ENCODE data around the gene MEX3B.
A peak's percentile ranks its signal among the peaks of the same experiment; 100 is the strongest.

Gene MEX3B

GRCh38 chr15:82045179-82045891 lies 483 bp downstream of the MEX3B start:
- DNase-seq = peak; percentile 38
- no peaks in the 10 kb centered on the region; the same call in 1 of the 2 replicates for H3K36me3 ChIP-seq (replicated peaks; ENCODE audit: insufficient read depth, low read length)
- H3K27me3 ChIP-seq (replicated peaks; ENCODE audit: insufficient read depth, low read length) = peaks cover 10% of the 10 kb centered on the region
- TF ChIP-seq CTCF (IDR thresholded peaks at IDR 0.05; ENCODE audit: low read length) (no peak), EZH2phosphoT487 (IDR thresholded peaks at IDR 0.05; ENCODE audit: low read length) (no peak), EZH2 (optimal IDR thresholded peaks at IDR 0.05; ENCODE audit: low read depth, low read length) (no peak)
- peak overlapping the region; percentile 67; the same call in 1 of the 2 replicates for H3K27ac ChIP-seq (ENCODE audit: low read length)
- peaks cover 31% of the 10 kb centered on the region for H3K79me2 ChIP-seq (ENCODE audit: low read length)
- peaks cover 13% of the 10 kb centered on the region for H3K4me1 ChIP-seq (ENCODE audit: low read length)
- H3K4me2 ChIP-seq (ENCODE audit: low read depth, low read length) = peak overlapping the region; percentile 87
- peaks cover 23% of the 10 kb centered on the region for H3F3A ChIP-seq (ENCODE audit: insufficient read depth, low read length)
- no peaks in the 10 kb centered on the region for H4K20me1 ChIP-seq (ENCODE audit: insufficient read depth, low read length)
- H2AFZ ChIP-seq (ENCODE audit: low read length) = peak overlapping the region; percentile 91
- H3K9ac ChIP-seq (ENCODE audit: low read length) = peak overlapping the region; percentile 65
- H3K9me3 ChIP-seq (replicated peaks; ENCODE audit: insufficient read depth, low read length) = no peaks in the 10 kb centered on the region
- peak overlapping the region; percentile 93 for H3K4me3 ChIP-seq (ENCODE audit: low read length)
- no peaks in the 10 kb centered on the region for H3K9me2 ChIP-seq (replicated peaks; ENCODE audit: insufficient read depth, low read length)

GRCh38 chr15:82044373-82045178 lies 1.2 kb downstream of the MEX3B start:
- no peak for DNase-seq
- Histone ChIP-seq H3K27me3 (replicated peaks; ENCODE audit: insufficient read depth, low read length) (peaks cover 10% of the 10 kb centered on the region), H3K4me2 (ENCODE audit: low read depth, low read length) (peak overlapping the region; percentile 87), H3F3A (ENCODE audit: insufficient read depth, low read length) (peaks cover 30% of the 10 kb centered on the region), H3K36me3 (replicated peaks; ENCODE audit: insufficient read depth, low read length) (no peaks in the 10 kb centered on the region; the same call in 1 of the 2 replicates), H3K79me2 (ENCODE audit: low read length) (peaks cover 31% of the 10 kb centered on the region), H3K9ac (ENCODE audit: low read length) (peak overlapping the region; percentile 65; the same call in 1 of the 2 replicates), H3K27ac (ENCODE audit: low read length) (no peak overlapping the region), H3K9me3 (replicated peaks; ENCODE audit: insufficient read depth, low read length) (no peaks in the 10 kb centered on the region), H3K9me2 (replicated peaks; ENCODE audit: insufficient read depth, low read length) (no peaks in the 10 kb centered on the region), H3K4me3 (ENCODE audit: low read length) (peak overlapping the region; percentile 93), H4K20me1 (ENCODE audit: insufficient read depth, low read length) (no peaks in the 10 kb centered on the region), H2AFZ (ENCODE audit: low read length) (peak overlapping the region; percentile 91), H3K4me1 (ENCODE audit: low read length) (peaks cover 17% of the 10 kb centered on the region)
- no peak for TF ChIP-seq EZH2phosphoT487 (IDR thresholded peaks at IDR 0.05; ENCODE audit: low read length)
- no peak for TF ChIP-seq EZH2 (optimal IDR thresholded peaks at IDR 0.05; ENCODE audit: low read depth, low read length)
- no peak for TF ChIP-seq CTCF (IDR thresholded peaks at IDR 0.05; ENCODE audit: low read length)

GRCh38 chr15:82043796-82044372 lies 1.9 kb downstream of the MEX3B start:
- 0 out of 2 replicates have a peak overlapping the region, but pooled peaks have one; percentile 93 for H3K4me3 ChIP-seq (ENCODE audit: low read length)
- peak overlapping the region; percentile 87; the same call in 1 of the 2 replicates for H3K4me2 ChIP-seq (ENCODE audit: low read depth, low read length)
- no peak overlapping the region for H3K27ac ChIP-seq (ENCODE audit: low read length)

More at GRCh38 chr15:82043796-82044372, 1.9 kb downstream of the MEX3B start:
- Histone ChIP-seq H3K79me2 (ENCODE audit: low read length) (peaks cover 31% of the 10 kb centered on the region), H4K20me1 (ENCODE audit: insufficient read depth, low read length) (no peaks in the 10 kb centered on the region), H3K4me1 (ENCODE audit: low read length) (peaks cover 22% of the 10 kb centered on the region), H3K9me3 (replicated peaks; ENCODE audit: insufficient read depth, low read length) (no peaks in the 10 kb centered on the region), H3K27me3 (replicated peaks; ENCODE audit: insufficient read depth, low read length) (peaks cover 10% of the 10 kb centered on the region), H3K36me3 (replicated peaks; ENCODE audit: insufficient read depth, low read length) (no peaks in the 10 kb centered on the region; the same call in 1 of the 2 replicates), H3K9me2 (replicated peaks; ENCODE audit: insufficient read depth, low read length) (no peaks in the 10 kb centered on the region), H3F3A (ENCODE audit: insufficient read depth, low read length) (peaks cover 31% of the 10 kb centered on the region), H2AFZ (ENCODE audit: low read length) (no peak overlapping the region), H3K9ac (ENCODE audit: low read length) (no peak overlapping the region)
- no peak for DNase-seq
- TF ChIP-seq EZH2 (optimal IDR thresholded peaks at IDR 0.05; ENCODE audit: low read depth, low read length) (no peak), EZH2phosphoT487 (IDR thresholded peaks at IDR 0.05; ENCODE audit: low read length) (no peak), CTCF (IDR thresholded peaks at IDR 0.05; ENCODE audit: low read length) (no peak)
